ENCODE data around the gene FPR3.

Gene FPR3

DNA sequence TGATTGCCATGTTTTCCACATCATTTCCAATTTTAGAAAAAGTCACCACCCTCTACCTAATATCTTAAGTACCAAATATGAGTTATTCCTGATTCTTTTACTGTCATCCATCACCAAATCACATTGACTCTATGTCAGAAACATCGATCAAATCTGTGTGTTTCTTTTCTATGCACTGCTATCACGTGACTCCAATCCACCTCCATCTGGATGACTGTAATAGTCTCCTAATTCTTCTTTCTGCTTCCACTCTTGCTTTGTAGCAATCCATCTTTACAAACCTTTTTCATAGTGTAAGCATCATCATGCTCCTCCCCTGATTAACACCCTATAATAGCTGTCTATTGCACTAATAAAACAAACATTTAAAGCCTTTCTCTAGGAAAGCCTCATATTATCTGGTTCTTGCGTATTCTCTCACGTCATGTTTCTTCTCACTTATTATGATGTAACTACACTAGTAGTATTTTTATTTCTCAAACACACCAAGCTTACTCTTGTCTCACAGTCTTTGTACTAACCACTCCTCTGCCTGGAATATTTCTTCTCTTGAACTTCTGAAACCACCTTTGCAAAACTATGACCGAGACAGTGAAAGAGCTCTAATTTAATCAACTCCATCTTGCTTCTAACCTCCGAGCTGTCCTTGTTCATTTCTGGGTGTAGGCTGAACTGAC lies 10.7 kb upstream of the FPR3 start:
- Histone ChIP-seq H3K9me3 (ENCODE audit: control insufficient read depth, insufficient read depth, low read depth, low read length) (no peaks in the 10 kb centered on the region), H3K4me1 (ENCODE audit: control insufficient read depth, insufficient read depth, low read length) (no peaks in the 10 kb centered on the region), H3K27ac (ENCODE audit: extremely low read depth, low read depth, low read length) (no peak overlapping the region), H3K4me3 (ENCODE audit: low read depth, low read length) (no peak overlapping the region), H3K36me3 (ENCODE audit: control insufficient read depth in 2 of 2, insufficient read depth in 1 of 2, low read length in 2 of 2) (no peaks in the 10 kb centered on the region)
- TF ChIP-seq SP2 (tag by site-specific recombination; IDR thresholded peaks at IDR 0.05) = no peak
- TF ChIP-seq ZNF404 (tag by site-specific recombination; IDR thresholded peaks at IDR 0.05) = no peak
- TF ChIP-seq SCRT1 (tag by site-specific recombination; IDR thresholded peaks at IDR 0.05; ENCODE audit: borderline replicate concordance) = no peak
- TF ChIP-seq KLF16 (tag by site-specific recombination; IDR thresholded peaks at IDR 0.05) = no peak
- TF ChIP-seq SCRT2 (tag by site-specific recombination; IDR thresholded peaks at IDR 0.05) = no peak
- TF ChIP-seq, protein P1, sequence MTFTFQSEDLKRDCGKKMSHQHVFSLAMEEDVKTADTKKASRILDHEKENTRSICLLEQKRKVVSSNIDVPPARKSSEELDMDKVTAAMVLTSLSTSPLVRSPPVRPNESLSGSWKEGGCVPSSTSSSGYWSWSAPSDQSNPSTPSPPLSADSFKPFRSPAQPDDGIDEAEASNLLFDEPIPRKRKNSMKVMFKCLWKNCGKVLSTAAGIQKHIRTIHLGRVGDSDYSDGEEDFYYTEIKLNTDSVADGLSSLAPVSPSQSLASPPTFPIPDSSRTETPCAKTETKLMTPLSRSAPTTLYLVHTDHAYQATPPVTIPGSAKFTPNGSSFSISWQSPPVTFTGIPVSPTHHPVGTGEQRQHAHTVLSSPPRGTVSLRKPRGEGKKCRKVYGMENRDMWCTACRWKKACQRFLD (tag by site-specific recombination; IDR thresholded peaks at IDR 0.05) = no peak
- TF ChIP-seq, protein P2, sequence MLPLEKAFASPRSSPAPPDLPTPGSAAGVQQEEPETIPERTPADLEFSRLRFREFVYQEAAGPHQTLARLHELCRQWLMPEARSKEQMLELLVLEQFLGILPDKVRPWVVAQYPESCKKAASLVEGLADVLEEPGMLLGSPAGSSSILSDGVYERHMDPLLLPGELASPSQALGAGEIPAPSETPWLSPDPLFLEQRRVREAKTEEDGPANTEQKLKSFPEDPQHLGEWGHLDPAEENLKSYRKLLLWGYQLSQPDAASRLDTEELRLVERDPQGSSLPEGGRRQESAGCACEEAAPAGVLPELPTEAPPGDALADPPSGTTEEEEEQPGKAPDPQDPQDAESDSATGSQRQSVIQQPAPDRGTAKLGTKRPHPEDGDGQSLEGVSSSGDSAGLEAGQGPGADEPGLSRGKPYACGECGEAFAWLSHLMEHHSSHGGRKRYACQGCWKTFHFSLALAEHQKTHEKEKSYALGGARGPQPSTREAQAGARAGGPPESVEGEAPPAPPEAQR (tag by site-specific recombination; IDR thresholded peaks at IDR 0.05) = no peak
- no peak for TF ChIP-seq ZNF785 (tag by site-specific recombination; IDR thresholded peaks at IDR 0.05)
- no peak for TF ChIP-seq ZNF707 (tag by site-specific recombination; IDR thresholded peaks at IDR 0.05)
- no peak for TF ChIP-seq ZNF239 (tag by site-specific recombination; IDR thresholded peaks at IDR 0.05)
- ChIA-PET CTCF (interaction anchor here (0.6 to 1.3 kb wide), 3 partner anchors 13 to 310 kb away, joined by 3 to 6 read pairs (median 3); no protein-coding TSS in a partner anchor), POLR2A (no interaction called here)

DNA sequence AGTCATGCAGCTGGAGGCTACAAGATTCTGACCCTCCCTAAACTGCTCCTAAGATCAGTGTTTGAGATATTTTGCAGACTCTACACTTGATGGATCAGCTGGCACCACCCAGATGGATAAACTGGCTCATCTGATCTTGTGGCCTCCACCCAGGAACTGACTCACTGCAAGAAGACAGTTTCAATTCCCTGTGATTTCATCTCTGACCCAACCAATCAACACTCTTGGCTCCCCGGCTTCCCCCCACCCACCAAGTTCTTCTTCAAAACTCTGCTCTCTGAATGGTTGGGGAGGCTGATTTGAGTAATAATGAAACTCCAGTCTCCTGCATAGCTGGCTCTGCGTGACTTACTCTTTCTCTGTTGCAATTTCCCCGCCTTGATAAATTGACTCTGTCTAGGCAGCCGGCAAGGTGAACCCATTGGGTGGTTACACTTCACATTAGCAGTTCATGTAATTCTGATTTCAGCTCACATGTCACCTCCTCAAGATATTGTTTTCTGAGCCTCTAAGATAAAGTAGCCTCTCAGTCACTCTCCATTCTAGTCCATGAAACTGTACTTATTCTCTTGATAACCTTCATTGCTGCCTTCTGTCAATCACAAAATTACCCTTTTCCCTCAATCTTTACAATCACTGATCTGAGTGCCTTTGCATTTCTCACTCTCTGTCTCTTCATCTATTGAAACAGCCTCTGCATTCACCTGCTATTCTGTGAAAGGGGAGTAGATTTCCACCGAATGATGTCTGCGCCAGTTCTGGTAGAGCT lies 9.9 kb upstream of the FPR3 start:
- ChIA-PET CTCF (interaction anchor here (0.6 to 1.3 kb wide), 5 partner anchors 14 to 363 kb away, joined by 3 to 6 read pairs (median 3); no protein-coding TSS in a partner anchor), POLR2A (no interaction called here)
- Histone ChIP-seq H3K4me1 (ENCODE audit: control insufficient read depth, insufficient read depth, low read length) (no peaks in the 10 kb centered on the region), H3K4me3 (ENCODE audit: low read depth, low read length) (no peak overlapping the region), H3K27ac (ENCODE audit: extremely low read depth, low read depth, low read length) (no peak overlapping the region), H3K36me3 (ENCODE audit: control insufficient read depth in 2 of 2, insufficient read depth in 1 of 2, low read length in 2 of 2) (no peaks in the 10 kb centered on the region), H3K9me3 (ENCODE audit: control insufficient read depth, insufficient read depth, low read depth, low read length) (no peaks in the 10 kb centered on the region)
- no peak for TF ChIP-seq ZNF621 (tag by site-specific recombination; IDR thresholded peaks at IDR 0.05)
- TF ChIP-seq, protein P3, sequence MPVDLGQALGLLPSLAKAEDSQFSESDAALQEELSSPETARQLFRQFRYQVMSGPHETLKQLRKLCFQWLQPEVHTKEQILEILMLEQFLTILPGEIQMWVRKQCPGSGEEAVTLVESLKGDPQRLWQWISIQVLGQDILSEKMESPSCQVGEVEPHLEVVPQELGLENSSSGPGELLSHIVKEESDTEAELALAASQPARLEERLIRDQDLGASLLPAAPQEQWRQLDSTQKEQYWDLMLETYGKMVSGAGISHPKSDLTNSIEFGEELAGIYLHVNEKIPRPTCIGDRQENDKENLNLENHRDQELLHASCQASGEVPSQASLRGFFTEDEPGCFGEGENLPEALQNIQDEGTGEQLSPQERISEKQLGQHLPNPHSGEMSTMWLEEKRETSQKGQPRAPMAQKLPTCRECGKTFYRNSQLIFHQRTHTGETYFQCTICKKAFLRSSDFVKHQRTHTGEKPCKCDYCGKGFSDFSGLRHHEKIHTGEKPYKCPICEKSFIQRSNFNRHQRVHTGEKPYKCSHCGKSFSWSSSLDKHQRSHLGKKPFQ (tag by site-specific recombination; IDR thresholded peaks at IDR 0.05) = no peak
- no peak for TF ChIP-seq ZNF214 (tag by site-specific recombination; IDR thresholded peaks at IDR 0.05; ENCODE audit: borderline replicate concordance)
- TF ChIP-seq, protein P4, sequence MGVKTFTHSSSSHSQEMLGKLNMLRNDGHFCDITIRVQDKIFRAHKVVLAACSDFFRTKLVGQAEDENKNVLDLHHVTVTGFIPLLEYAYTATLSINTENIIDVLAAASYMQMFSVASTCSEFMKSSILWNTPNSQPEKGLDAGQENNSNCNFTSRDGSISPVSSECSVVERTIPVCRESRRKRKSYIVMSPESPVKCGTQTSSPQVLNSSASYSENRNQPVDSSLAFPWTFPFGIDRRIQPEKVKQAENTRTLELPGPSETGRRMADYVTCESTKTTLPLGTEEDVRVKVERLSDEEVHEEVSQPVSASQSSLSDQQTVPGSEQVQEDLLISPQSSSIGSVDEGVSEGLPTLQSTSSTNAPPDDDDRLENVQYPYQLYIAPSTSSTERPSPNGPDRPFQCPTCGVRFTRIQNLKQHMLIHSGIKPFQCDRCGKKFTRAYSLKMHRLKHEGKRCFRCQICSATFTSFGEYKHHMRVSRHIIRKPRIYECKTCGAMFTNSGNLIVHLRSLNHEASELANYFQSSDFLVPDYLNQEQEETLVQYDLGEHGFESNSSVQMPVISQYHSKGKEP (tag by site-specific recombination; IDR thresholded peaks at IDR 0.05) = no peak
- no peak for TF ChIP-seq ZNF416 (tag by site-specific recombination; IDR thresholded peaks at IDR 0.05)
- TF ChIP-seq ZNF677 (tag by site-specific recombination; IDR thresholded peaks at IDR 0.05) = no peak
- no peak for TF ChIP-seq ZNF791 (tag by site-specific recombination; IDR thresholded peaks at IDR 0.05)
- TF ChIP-seq, protein P5, sequence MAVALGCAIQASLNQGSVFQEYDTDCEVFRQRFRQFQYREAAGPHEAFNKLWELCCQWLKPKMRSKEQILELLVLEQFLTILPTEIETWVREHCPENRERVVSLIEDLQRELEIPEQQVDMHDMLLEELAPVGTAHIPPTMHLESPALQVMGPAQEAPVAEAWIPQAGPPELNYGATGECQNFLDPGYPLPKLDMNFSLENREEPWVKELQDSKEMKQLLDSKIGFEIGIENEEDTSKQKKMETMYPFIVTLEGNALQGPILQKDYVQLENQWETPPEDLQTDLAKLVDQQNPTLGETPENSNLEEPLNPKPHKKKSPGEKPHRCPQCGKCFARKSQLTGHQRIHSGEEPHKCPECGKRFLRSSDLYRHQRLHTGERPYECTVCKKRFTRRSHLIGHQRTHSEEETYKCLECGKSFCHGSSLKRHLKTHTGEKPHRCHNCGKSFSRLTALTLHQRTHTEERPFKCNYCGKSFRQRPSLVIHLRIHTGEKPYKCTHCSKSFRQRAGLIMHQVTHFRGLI (tag by site-specific recombination; IDR thresholded peaks at IDR 0.05) = no peak
- no peak for TF ChIP-seq ZNF629 (tag by site-specific recombination; IDR thresholded peaks at IDR 0.05)
